ENCODE data around the gene EMILIN1. TPM values are rescaled to one million over a fixed set of nuclear protein-coding genes. Genes with fewer than 3 reads are reported as not detected.

Gene EMILIN1
- total RNA-seq, 1 experiment from 2014 or later = 0.19 TPM

DNA sequence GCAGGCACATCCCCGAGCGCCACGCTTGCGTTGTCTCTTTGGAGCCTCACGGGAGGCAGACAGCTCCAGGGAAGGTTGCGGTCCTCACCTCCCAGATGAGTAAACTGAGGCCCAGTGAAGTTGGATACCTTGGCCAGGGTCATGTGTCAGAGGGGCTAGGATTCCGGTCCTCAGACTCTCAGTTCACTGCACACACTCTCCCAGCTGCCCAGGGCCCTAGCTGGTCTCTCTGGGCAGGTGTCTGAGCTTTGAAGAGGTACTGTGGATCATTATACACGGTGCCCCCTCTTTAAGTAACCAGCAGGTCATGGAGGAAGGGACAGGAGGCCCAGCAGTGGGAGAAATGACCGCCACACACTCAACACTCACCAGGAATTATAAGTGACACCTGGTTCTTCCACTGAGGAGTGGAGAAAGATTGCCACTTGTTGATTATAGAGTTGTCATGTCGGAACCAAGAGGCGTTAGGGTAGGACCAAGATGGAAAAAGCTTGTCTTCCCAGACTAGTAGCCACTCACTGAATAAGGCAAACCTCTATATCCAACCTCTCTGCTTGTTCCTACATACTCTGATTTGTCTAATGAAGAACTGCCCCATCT is 45.1 kb upstream of the EMILIN1 start:
- peaks cover 53% of the 10 kb centered on the region for H3K36me3 Mint-ChIP-seq (ENCODE audit: insufficient read depth, unreplicated experiment)
- CTCF ChIA-PET = interaction anchor here (0.9 to 1.1 kb wide), 4 partner anchors 17 to 71 kb away, joined by 3 to 6 read pairs (median 4); no protein-coding TSS in a partner anchor
- no peaks in the 10 kb centered on the region for H3K9me3 Mint-ChIP-seq (ENCODE audit: low read depth, unreplicated experiment)
- peak overlapping the region; percentile 61 for H3K27ac Mint-ChIP-seq (ENCODE audit: unreplicated experiment)
- H3K27me3 Mint-ChIP-seq (ENCODE audit: unreplicated experiment) = no peaks in the 10 kb centered on the region
- no peak for DNase-seq
- intact Hi-C loops (cut with micrococcal nuclease; ENCODE audit: unreplicated experiment) = loop anchor here (2.0 kb wide), 1 partner anchor 17 kb away; the partner anchor contains the start of gene AGBL5
- peak overlapping the region; percentile 94 for H3K4me3 Mint-ChIP-seq (ENCODE audit: low read depth, unreplicated experiment)
- TSS peak; percentile 50 for BruUV-seq (replicated peaks)
- peaks cover 24% of the 10 kb centered on the region for H3K4me1 Mint-ChIP-seq (ENCODE audit: low read depth, unreplicated experiment)
- TF ChIP-seq, protein P1, sequence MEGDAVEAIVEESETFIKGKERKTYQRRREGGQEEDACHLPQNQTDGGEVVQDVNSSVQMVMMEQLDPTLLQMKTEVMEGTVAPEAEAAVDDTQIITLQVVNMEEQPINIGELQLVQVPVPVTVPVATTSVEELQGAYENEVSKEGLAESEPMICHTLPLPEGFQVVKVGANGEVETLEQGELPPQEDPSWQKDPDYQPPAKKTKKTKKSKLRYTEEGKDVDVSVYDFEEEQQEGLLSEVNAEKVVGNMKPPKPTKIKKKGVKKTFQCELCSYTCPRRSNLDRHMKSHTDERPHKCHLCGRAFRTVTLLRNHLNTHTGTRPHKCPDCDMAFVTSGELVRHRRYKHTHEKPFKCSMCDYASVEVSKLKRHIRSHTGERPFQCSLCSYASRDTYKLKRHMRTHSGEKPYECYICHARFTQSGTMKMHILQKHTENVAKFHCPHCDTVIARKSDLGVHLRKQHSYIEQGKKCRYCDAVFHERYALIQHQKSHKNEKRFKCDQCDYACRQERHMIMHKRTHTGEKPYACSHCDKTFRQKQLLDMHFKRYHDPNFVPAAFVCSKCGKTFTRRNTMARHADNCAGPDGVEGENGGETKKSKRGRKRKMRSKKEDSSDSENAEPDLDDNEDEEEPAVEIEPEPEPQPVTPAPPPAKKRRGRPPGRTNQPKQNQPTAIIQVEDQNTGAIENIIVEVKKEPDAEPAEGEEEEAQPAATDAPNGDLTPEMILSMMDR (IDR thresholded peaks at IDR 0.05; ENCODE audit: unreplicated experiment) = no peak

DNA sequence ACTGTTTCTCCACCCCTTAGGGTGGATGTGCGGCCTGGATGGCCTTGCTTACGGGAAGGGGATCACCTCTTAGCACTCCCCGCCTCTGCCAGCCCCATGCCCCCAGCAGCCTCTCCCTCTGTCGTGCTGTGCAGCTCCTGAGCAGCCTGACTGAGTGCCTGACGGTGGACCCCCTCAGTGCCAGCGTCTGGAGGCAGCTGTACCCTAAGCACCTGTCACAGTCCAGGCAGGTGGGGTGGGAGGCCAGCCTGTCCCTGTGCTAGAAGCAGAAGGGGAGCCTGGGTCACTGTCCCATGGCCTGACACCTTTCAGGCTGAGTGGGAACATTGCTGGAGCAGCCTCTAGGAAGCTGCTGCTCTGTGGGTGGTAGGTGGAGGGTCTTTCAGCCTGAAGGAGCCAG is 40.4 kb upstream of the EMILIN1 start:
- Mint-ChIP-seq H3K27ac (ENCODE audit: unreplicated experiment) (no peak overlapping the region), H3K27me3 (ENCODE audit: unreplicated experiment) (no peaks in the 10 kb centered on the region), H3K4me1 (ENCODE audit: low read depth, unreplicated experiment) (peaks cover 12% of the 10 kb centered on the region), H3K4me3 (ENCODE audit: low read depth, unreplicated experiment) (no peak overlapping the region), H3K36me3 (ENCODE audit: insufficient read depth, unreplicated experiment) (peaks cover 49% of the 10 kb centered on the region), H3K9me3 (ENCODE audit: low read depth, unreplicated experiment) (no peaks in the 10 kb centered on the region)
- DNase-seq = no peak
- intact Hi-C loops (cut with micrococcal nuclease; ENCODE audit: unreplicated experiment) = no loop called here
- CTCF ChIA-PET = interaction anchor here (1.9 kb wide), 1 partner anchor 13 kb away, joined by 6 read pairs; the partner anchor contains the start of gene AGBL5
- BruUV-seq (replicated peaks) = no TSS peak
- TF ChIP-seq, protein P1 (IDR thresholded peaks at IDR 0.05; ENCODE audit: unreplicated experiment) = no peak

DNA sequence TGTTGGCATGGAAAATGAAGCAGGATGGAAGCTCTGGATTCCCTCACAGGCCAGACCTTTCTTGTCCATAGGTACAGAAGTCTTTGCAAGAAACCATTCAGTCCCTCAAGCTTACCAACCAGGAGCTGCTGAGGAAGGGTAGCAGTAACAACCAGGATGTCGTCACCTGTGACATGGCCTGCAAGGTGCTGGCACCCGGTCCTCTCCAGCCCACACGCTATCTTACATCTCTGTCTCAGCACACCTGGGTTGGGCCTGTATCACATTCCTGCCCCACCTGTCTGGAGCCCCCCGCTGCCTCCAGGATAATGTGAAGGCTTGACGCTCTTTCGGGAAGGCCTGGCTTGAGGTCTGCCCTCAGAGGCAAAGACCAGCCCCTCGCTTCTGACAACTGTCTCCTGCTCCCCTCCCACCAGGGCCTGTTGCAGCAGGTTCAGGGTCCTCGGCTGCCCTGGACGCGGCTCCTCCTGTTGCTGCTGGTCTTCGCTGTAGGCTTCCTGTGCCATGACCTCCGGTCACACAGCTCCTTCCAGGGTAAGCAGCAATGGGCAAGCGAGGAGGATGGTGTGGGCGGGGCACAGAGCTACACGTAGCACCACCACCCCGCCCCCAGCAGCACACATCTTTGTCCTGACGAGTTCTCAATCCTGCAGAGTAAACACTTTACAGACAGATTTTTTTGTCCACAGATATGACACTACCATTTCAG is 39.6 kb upstream of the EMILIN1 start:
- Mint-ChIP-seq H3K4me1 (ENCODE audit: low read depth, unreplicated experiment) (peaks cover 8% of the 10 kb centered on the region), H3K9me3 (ENCODE audit: low read depth, unreplicated experiment) (no peaks in the 10 kb centered on the region), H3K36me3 (ENCODE audit: insufficient read depth, unreplicated experiment) (peaks cover 41% of the 10 kb centered on the region), H3K27me3 (ENCODE audit: unreplicated experiment) (no peaks in the 10 kb centered on the region), H3K27ac (ENCODE audit: unreplicated experiment) (no peak overlapping the region), H3K4me3 (ENCODE audit: low read depth, unreplicated experiment) (no peak overlapping the region)
- intact Hi-C loops (cut with micrococcal nuclease; ENCODE audit: unreplicated experiment) = no loop called here
- CTCF ChIA-PET = interaction anchor here (1.9 kb wide), 1 partner anchor 12 kb away, joined by 6 read pairs; the partner anchor contains the start of gene AGBL5
- TF ChIP-seq, protein P1 (IDR thresholded peaks at IDR 0.05; ENCODE audit: unreplicated experiment) = no peak
- no peak for DNase-seq
- no TSS peak for BruUV-seq (replicated peaks)

DNA sequence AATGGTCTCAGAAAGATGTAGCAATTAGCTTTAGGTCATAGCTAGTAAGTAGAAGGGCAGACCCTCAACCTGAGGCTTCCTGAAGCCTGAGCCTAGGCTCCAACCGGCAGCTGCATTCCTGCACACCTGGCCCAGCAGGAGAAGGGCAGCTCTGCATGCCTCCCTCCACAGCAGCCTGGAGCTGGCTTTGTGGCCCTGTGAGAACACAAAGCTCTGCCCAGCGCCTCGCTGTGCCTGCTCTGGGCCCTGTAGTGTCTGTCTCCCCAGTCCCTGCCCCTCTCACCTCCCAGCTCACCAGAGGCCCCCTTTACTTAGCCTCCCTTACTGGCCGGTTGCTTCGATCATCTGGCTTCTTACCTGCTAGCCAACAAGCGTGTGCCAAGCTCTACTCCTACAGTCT is 39.0 kb upstream of the EMILIN1 start:
- Mint-ChIP-seq H3K9me3 (ENCODE audit: low read depth, unreplicated experiment) (no peaks in the 10 kb centered on the region), H3K36me3 (ENCODE audit: insufficient read depth, unreplicated experiment) (peaks cover 34% of the 10 kb centered on the region), H3K4me1 (ENCODE audit: low read depth, unreplicated experiment) (peaks cover 2% of the 10 kb centered on the region), H3K4me3 (ENCODE audit: low read depth, unreplicated experiment) (no peak overlapping the region), H3K27me3 (ENCODE audit: unreplicated experiment) (no peaks in the 10 kb centered on the region), H3K27ac (ENCODE audit: unreplicated experiment) (no peak overlapping the region)
- BruUV-seq (replicated peaks) = no TSS peak
- CTCF ChIA-PET = interaction anchor here (0.6 to 1.9 kb wide), 2 partner anchors 11 to 1459 kb away, joined by 4 to 6 read pairs; partner anchors contain the start of gene AGBL5
- DNase-seq = no peak
- TF ChIP-seq, protein P1 (IDR thresholded peaks at IDR 0.05; ENCODE audit: unreplicated experiment) = no peak
- intact Hi-C loops (cut with micrococcal nuclease; ENCODE audit: unreplicated experiment) = no loop called here
